WTC11 (cell line): ENCODE data around the gene TASL. TPM values are rescaled to one million over a fixed set of nuclear protein-coding genes. Genes with fewer than 3 reads are reported as not detected.

Experiments
- ATAC-seq: fragments of 200-7000 bp; cut with Tn5 transposase; 2 replicates; pipeline ENCODE4 v1.10.0; 2021; ENCODE audit warnings: mild to moderate bottlenecking, moderate library complexity
- CTCF ChIA-PET: fragments of 300-600 bp; sonication (Branson Sonifier 250); formaldehyde crosslinking; loops from one replicate; lab custom pipeline; 2021; ENCODE audit warnings: antibody characterized with exemption; lab: Charles Lee
- POLR2A ChIA-PET: fragments of 350-600 bp; sonication (Branson Sonifier 250); formaldehyde crosslinking; loops from one replicate; lab custom pipeline; 2021; ENCODE audit warnings: antibody characterized with exemption; lab: Charles Lee
- DNase-seq: peaks from one replicate; pipeline ENCODE4 v3.0.0; 2021; ENCODE audit warnings: low spot score
- H3K27ac Mint-ChIP-seq: 2 replicates; pipeline ENCODE4 v1.8.0; 2021; ENCODE audit warnings: mixed read lengths
- H3K27me3 Mint-ChIP-seq: 2 replicates; pipeline ENCODE4 v1.8.0; 2021; ENCODE audit warnings: low read depth, mild to moderate bottlenecking, moderate library complexity, mixed read lengths
- H3K36me3 Mint-ChIP-seq: 2 replicates; pipeline ENCODE4 v1.8.0; 2021; ENCODE audit warnings: mixed read lengths
- H3K4me1 Mint-ChIP-seq: 2 replicates; pipeline ENCODE4 v1.8.0; 2022; ENCODE audit warnings: mixed read lengths
- H3K4me3 Mint-ChIP-seq: 2 replicates; pipeline ENCODE4 v1.8.0; 2021; ENCODE audit warnings: mild to moderate bottlenecking, moderate library complexity, mixed read lengths
- H3K9me3 Mint-ChIP-seq: 2 replicates; pipeline ENCODE4 v1.8.0; 2021; ENCODE audit warnings: mixed read lengths
- CREB1 ChIP-seq: sonication (generic); formaldehyde crosslinking; IDR thresholded peaks from 2 replicates; pipeline ENCODE4 v1.8.0; 2023; ENCODE audit warnings: mild to moderate bottlenecking, missing genetic modification reagents
- E2F1 ChIP-seq: sonication (generic); formaldehyde crosslinking; IDR thresholded peaks from 2 replicates; pipeline ENCODE4 v1.8.0; 2022; ENCODE audit warnings: mild to moderate bottlenecking, missing genetic modification reagents
- EMX1 ChIP-seq: fragments of 250-450 bp; sonication (Bioruptor Pico); IDR thresholded peaks from 2 replicates; pipeline ENCODE4 v1.8.0; 2021; ENCODE audit warnings: mild to moderate bottlenecking
- FOXJ3 ChIP-seq: sonication (generic); formaldehyde crosslinking; IDR thresholded peaks from 2 replicates; pipeline ENCODE4 v1.9.0; 2021; ENCODE audit warnings: missing genetic modification reagents, mild to moderate bottlenecking, borderline replicate concordance
- MYBL2 ChIP-seq: sonication (generic); formaldehyde crosslinking; IDR thresholded peaks from 2 replicates; pipeline ENCODE4 v1.8.1; 2023; ENCODE audit warnings: mild to moderate bottlenecking, moderate library complexity, missing genetic modification reagents
- RELA ChIP-seq: sonication (generic); formaldehyde crosslinking; IDR thresholded peaks from 2 replicates; pipeline ENCODE4 v1.8.1; 2022; ENCODE audit warnings: missing genetic modification reagents, mild to moderate bottlenecking, borderline replicate concordance
- STAT6 ChIP-seq: sonication (generic); formaldehyde crosslinking; conservative IDR thresholded peaks from 2 replicates; pipeline ENCODE4 v1.8.1; 2023; ENCODE audit warnings: mild to moderate bottlenecking, low read depth, missing genetic modification reagents, moderate library complexity
- TP53 ChIP-seq: sonication (generic); formaldehyde crosslinking; IDR thresholded peaks from 2 replicates; pipeline ENCODE4 v1.8.1; 2023; ENCODE audit warnings: mild to moderate bottlenecking, missing genetic modification reagents
- ZNF121 ChIP-seq: sonication (generic); formaldehyde crosslinking; IDR thresholded peaks from 2 replicates; pipeline ENCODE4 v1.8.0; 2023; ENCODE audit warnings: missing genetic modification reagents
- ZNF232 ChIP-seq: sonication (generic); formaldehyde crosslinking; IDR thresholded peaks from 2 replicates; pipeline ENCODE4 v1.8.0; 2022; ENCODE audit warnings: mild to moderate bottlenecking, missing genetic modification reagents
- ZNF396 ChIP-seq: fragments of 250-450 bp; sonication (Bioruptor Pico); IDR thresholded peaks from 2 replicates; pipeline ENCODE4 v1.8.0; 2021; ENCODE audit warnings: mild to moderate bottlenecking, moderate library complexity, borderline replicate concordance
- ZNF532 ChIP-seq: fragments of 250-450 bp; sonication (Bioruptor Pico); IDR thresholded peaks from 2 replicates; pipeline ENCODE4 v1.9.0; 2021; ENCODE audit warnings: mild to moderate bottlenecking, borderline replicate concordance
- total RNA-seq: library from RNA; stranded (reverse); gene quantifications from 3 replicates; pipeline ENCODE4 v1.2.3, GENCODE V29; 2021
- TF ChIP-seq, protein P1 (sequence below): sonication (generic); formaldehyde crosslinking; IDR thresholded peaks from 2 replicates; pipeline ENCODE4 v1.8.1; 2022; ENCODE audit warnings: low read depth, mild to moderate bottlenecking, moderate library complexity, missing genetic modification reagents, borderline replicate concordance
- TF ChIP-seq, protein P2 (sequence below): sonication (generic); formaldehyde crosslinking; IDR thresholded peaks from 2 replicates; pipeline ENCODE4 v1.8.1; 2023; ENCODE audit warnings: mild to moderate bottlenecking, missing genetic modification reagents
- TF ChIP-seq, protein P3 (sequence below): sonication (generic); formaldehyde crosslinking; IDR thresholded peaks from 2 replicates; pipeline ENCODE4 v1.8.1; 2023; ENCODE audit warnings: mild to moderate bottlenecking, missing genetic modification reagents, moderate library complexity
- TF ChIP-seq, protein P4 (sequence below): fragments of 250-450 bp; sonication (Bioruptor Pico); IDR thresholded peaks from 2 replicates; pipeline ENCODE4 v1.8.0; 2021; ENCODE audit warnings: mild to moderate bottlenecking

TASL gene
- total RNA-seq, 1 experiment from 2014 or later, result not detected

DNA sequence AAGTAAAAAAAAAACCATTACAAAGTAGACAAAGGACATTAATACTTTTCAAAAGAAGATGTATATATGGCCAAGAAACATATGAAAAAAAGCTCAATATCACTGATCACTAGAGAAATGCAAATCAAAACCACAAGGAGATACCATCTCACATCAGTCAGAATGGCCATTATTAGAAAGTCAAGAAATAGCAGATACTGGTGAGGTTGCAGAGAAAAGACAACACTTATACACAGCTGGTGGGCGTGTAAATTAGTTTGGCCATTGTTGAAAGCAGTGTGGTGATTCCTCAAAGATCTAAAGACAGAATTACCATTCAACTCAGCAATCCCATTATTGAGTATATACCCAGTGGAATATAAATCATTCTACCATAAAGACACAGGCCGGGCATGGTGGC is 39.3 kb downstream of the TASL start (continued):
- no peak for TF ChIP-seq ZNF532 (CRISPR knock-in tag)
- TF ChIP-seq, protein P1, sequence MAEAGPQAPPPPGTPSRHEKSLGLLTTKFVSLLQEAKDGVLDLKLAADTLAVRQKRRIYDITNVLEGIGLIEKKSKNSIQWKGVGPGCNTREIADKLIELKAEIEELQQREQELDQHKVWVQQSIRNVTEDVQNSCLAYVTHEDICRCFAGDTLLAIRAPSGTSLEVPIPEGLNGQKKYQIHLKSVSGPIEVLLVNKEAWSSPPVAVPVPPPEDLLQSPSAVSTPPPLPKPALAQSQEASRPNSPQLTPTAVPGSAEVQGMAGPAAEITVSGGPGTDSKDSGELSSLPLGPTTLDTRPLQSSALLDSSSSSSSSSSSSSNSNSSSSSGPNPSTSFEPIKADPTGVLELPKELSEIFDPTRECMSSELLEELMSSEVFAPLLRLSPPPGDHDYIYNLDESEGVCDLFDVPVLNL, result no peak

DNA sequence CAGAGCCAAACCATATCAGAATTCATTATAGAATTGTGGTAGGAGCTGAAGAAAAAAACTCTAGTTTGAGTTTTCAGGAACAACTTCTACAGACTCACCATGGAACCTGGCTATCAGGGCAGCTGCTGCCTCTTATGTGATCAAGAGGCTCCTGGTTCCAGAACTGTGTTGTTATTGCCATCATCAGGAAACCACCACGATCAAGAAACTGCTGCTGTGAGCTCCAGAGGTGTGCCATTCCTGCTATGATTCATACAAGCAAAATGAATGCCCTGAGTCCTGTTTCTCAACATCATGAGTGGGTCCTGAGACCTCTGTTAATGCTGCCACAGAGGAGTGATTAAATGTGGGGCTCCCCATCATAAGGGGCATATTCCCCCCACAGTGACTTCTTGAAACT is 43.7 kb downstream of the TASL start:
- Mint-ChIP-seq H3K36me3 (no peaks in the 10 kb centered on the region), H3K27me3 (no peaks in the 10 kb centered on the region), H3K27ac (no peak overlapping the region), H3K9me3 (no peaks in the 10 kb centered on the region), H3K4me1 (no peaks in the 10 kb centered on the region), H3K4me3 (no peak overlapping the region)
- ChIA-PET CTCF (no interaction called here), POLR2A (no interaction called here)
- TF ChIP-seq EMX1 (CRISPR knock-in tag), result no peak
- no peak for TF ChIP-seq FOXJ3
- TF ChIP-seq E2F1 (CRISPR knock-in tag), result no peak
- no peak for TF ChIP-seq ZNF532 (CRISPR knock-in tag)
- TF ChIP-seq STAT6 (CRISPR knock-in tag), result no peak
- TF ChIP-seq ZNF232 (CRISPR knock-in tag), result no peak
- no peak for TF ChIP-seq ZNF121 (CRISPR knock-in tag)
- DNase-seq (no peak), ATAC-seq (no peak)

GRCh38 chrX:30533266-30533665 is 44.3 kb downstream of the TASL start:
- Mint-ChIP-seq H3K27me3 (no peaks in the 10 kb centered on the region), H3K9me3 (peaks cover under 1% of the 10 kb centered on the region)
- TF ChIP-seq, protein P2, sequence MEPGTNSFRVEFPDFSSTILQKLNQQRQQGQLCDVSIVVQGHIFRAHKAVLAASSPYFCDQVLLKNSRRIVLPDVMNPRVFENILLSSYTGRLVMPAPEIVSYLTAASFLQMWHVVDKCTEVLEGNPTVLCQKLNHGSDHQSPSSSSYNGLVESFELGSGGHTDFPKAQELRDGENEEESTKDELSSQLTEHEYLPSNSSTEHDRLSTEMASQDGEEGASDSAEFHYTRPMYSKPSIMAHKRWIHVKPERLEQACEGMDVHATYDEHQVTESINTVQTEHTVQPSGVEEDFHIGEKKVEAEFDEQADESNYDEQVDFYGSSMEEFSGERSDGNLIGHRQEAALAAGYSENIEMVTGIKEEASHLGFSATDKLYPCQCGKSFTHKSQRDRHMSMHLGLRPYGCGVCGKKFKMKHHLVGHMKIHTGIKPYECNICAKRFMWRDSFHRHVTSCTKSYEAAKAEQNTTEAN, result no peak
- TF ChIP-seq RELA, result no peak
- no peak for TF ChIP-seq EMX1 (CRISPR knock-in tag)
- TF ChIP-seq TP53 (CRISPR knock-in tag), result no peak
- TF ChIP-seq MYBL2 (CRISPR knock-in tag), result no peak
- no peak for TF ChIP-seq ZNF396 (CRISPR knock-in tag)
- TF ChIP-seq, protein P3, sequence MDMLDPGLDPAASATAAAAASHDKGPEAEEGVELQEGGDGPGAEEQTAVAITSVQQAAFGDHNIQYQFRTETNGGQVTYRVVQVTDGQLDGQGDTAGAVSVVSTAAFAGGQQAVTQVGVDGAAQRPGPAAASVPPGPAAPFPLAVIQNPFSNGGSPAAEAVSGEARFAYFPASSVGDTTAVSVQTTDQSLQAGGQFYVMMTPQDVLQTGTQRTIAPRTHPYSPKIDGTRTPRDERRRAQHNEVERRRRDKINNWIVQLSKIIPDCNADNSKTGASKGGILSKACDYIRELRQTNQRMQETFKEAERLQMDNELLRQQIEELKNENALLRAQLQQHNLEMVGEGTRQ (CRISPR knock-in tag), result no peak
- TF ChIP-seq, protein P4, sequence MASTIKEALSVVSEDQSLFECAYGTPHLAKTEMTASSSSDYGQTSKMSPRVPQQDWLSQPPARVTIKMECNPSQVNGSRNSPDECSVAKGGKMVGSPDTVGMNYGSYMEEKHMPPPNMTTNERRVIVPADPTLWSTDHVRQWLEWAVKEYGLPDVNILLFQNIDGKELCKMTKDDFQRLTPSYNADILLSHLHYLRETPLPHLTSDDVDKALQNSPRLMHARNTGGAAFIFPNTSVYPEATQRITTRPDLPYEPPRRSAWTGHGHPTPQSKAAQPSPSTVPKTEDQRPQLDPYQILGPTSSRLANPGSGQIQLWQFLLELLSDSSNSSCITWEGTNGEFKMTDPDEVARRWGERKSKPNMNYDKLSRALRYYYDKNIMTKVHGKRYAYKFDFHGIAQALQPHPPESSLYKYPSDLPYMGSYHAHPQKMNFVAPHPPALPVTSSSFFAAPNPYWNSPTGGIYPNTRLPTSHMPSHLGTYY, result no peak
- no peak for TF ChIP-seq CREB1 (CRISPR knock-in tag)

More at GRCh38 chrX:30533266-30533665, 44.3 kb downstream of the TASL start:
- POLR2A ChIA-PET, result no interaction called here
- ATAC-seq (no peak), DNase-seq (no peak)
- CTCF ChIA-PET, result no interaction called here
- no peak overlapping the region for H3K27ac Mint-ChIP-seq
- H3K4me3 Mint-ChIP-seq, result no peak overlapping the region
- no peaks in the 10 kb centered on the region for H3K36me3 Mint-ChIP-seq
- H3K4me1 Mint-ChIP-seq, result no peaks in the 10 kb centered on the region
